Uterus (tissue), 2 donors: Measurements from ENCODE around the gene MAD1L1.

ENCODE experiments used
- CTCF ChIP-seq, 4 experiments: fragments of 200-600 bp in 2 of 4; fragments of 450-650 bp in 2 of 4; sonication (generic) in 2 of 4; IDR thresholded peaks; one replicate each; pipeline ENCODE4 v1.5.1; 2016 to 2019; ENCODE audit warnings: antibody characterized with exemption in 4 of 4, mild to moderate bottlenecking in 2 of 4, moderate library complexity in 1 of 4
- POLR2A ChIP-seq, 2 donors: fragments of 450-650 bp; IDR thresholded peaks; one replicate each; pipeline ENCODE4 v1.6.1; 2016; ENCODE audit warnings: antibody characterized with exemption in 2 of 2, mild to moderate bottlenecking in 1 of 2, moderate library complexity in 1 of 2

- TF ChIP-seq CTCF (IDR thresholded peaks at IDR 0.05) (no peak), POLR2A (IDR thresholded peaks at IDR 0.05) (no peak)
Measured at GRCh38 chr7:2263176-2263575, 30.4 kb upstream of the MAD1L1 start.
